GM19099 (cell line): ENCODE measurements around the gene ATP4B.

Experiments used
- POLR2A ChIP-seq: IDR thresholded peaks from 3 replicates; pipeline ENCODE4 v1.6.1; 2011; ENCODE audit warnings: low read depth; ENCODE audit not compliant: insufficient read length; ENCODE audit errors: extremely low read depth

The ATP4B gene

DNA sequence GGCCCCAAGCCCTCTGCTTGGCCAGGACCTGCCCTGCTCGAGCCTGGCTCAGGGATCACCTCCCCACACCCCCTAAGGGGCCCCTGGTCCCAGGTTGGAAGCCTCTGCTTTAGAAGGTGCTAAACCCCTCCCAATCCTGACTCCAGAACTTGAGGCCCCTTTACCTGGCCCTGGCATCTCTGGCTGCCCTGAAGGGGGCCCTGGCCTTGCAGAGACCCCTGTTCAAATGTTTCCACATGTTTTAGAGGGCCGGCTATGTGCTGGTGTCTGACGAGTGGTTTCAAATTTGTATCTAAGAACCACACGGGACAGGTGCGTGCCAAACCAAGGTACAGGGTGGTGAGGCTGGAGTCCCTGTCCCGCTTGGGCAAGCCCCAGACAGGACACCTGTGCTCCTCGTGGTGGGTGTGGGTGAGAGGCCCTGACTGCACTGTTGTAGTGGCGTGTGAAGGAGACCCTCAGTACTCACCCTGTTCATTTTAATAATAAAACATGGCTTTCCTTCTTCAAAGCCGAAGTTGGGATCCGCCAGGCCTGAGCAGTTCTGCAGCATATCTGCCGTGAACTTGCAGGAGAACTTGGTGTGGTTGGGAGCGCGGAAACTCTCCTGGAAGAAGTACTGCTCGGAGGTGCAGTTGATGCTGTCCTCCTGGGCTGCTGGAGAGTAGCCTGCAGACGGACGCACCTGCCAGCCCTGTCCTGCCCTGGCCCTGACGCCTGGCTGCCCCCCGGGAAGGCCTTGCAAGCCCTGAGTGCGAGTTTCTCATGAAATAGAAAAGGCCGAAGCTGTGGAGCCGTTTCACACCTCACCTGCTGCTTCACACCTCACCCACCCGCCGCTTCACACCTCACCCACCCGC lies 5.4 kb downstream of the ATP4B start:
- no peak for TF ChIP-seq POLR2A

DNA sequence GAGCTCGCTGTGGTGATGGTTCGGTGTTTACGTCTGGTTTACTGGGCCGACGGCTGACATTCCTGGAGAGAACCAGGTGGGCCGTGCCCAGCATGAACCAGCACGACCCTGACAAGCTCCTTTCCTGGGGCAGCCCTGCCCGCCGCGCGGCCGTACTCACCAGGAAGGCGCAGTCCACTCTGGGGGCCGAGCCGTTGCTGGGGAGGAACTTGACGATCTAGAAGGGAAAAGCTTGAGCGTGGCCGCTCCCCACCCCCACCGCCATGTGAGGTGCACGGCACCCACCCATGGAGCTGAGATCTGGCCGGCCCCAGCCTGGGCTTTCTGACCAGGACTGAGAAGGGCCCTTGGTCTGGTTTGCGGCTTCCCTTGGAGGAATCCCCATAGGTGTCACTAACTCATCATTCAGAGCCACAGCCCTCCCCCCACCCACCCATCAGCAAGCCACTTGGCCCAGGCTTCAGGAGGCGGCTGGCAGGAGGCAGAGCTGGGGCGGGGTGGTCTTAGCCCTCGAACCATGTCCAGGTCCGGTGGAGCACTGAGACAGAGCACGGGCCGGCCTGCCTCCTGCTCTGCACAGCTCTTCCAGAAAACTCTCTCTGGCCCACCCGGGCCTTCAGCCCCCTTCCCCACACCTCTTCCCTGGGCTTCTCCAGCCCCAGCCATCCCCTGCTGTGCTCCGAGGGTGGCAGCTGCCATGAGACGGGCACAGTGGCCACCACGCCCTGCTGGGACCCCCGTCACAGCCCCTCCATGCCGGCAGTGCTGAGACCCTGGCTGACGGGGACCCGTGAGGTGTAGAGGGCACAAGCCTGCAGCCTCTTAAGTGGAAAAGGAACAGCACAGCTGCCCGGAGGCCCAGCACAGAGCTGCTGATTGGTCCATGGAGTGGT lies 6.2 kb downstream of the ATP4B start:
- no peak for TF ChIP-seq POLR2A

DNA sequence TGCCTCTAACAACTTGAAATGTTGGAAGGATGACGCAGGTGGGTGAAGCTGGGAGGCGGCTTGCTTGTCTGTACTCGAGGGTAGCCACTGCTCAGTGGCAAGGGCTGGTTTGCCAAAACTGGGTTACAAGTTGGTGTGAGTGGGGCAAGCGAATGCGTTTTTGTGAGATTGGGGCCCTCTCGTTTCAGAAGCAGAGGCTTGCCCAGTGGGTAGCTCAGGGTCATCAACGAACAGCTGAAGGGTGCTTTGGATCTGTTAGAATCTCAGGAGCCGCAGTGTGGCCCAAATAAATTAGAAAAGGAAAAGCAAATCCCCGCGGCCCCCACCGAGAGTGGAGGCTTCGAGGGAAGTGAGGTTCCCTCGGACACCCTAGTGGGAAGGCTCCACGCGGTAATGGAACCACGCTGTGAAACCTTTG lies 7.3 kb downstream of the ATP4B start:
- TF ChIP-seq POLR2A = no peak

DNA sequence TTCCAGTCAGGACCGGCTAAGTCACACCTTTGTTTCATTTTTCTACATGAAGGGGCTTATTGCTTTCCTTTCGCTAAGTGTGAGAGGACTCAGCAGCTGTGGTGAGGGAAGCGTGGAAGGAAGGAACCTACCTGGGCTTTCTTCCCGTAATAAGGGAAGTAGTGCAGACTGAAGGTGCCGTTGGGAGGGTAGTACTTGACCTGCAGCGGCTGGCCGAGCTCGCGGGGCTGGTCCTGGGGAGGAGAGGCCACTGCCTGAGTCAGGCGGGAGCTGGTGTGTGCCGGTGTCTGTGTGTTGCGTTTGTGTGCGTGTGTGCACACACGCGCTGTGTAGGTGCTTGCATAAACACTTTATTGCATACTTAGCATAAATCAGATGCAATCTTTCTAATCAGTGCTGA lies 7.7 kb downstream of the ATP4B start:
- TF ChIP-seq POLR2A = no peak

DNA sequence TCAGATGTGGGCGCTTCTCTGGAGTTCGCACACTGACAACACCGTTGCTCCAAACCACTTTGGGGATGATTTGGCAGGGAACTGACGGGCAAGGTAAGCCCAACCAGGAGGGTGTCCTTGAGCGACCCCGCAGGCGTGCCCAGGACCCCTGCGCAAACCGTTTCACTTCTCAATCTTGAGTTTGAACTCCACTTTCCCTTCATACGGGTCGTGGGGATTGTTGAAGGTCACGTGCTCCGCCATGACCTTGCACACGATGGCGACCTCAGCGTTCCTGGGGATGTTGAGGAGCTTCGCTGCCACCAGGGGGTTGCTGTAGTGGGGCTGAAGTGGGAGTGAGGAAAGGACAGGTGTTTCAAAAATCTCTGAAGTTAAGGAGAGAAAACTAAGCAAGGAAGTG lies 8.8 kb downstream of the ATP4B start:
- no peak for TF ChIP-seq POLR2A

DNA sequence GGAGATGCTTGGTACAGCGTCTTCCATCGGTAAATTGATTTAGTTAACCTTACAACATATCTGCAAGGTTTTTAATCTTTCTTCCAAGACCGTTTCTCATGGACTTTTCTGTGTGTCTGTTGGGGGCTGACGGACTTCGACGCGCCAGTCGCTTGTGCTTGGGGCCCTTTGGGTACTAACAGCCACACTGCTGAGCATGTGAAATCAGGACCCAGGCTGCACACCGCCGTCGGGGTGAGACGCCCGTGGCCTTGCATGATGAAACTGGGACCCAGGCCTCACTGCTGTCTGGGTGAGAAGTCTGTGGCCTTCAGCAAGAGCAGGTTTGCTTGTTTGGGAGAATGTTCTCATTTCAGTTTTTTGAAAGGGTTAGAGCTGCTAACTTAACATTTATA lies 9.8 kb downstream of the ATP4B start:
- no peak for TF ChIP-seq POLR2A

DNA sequence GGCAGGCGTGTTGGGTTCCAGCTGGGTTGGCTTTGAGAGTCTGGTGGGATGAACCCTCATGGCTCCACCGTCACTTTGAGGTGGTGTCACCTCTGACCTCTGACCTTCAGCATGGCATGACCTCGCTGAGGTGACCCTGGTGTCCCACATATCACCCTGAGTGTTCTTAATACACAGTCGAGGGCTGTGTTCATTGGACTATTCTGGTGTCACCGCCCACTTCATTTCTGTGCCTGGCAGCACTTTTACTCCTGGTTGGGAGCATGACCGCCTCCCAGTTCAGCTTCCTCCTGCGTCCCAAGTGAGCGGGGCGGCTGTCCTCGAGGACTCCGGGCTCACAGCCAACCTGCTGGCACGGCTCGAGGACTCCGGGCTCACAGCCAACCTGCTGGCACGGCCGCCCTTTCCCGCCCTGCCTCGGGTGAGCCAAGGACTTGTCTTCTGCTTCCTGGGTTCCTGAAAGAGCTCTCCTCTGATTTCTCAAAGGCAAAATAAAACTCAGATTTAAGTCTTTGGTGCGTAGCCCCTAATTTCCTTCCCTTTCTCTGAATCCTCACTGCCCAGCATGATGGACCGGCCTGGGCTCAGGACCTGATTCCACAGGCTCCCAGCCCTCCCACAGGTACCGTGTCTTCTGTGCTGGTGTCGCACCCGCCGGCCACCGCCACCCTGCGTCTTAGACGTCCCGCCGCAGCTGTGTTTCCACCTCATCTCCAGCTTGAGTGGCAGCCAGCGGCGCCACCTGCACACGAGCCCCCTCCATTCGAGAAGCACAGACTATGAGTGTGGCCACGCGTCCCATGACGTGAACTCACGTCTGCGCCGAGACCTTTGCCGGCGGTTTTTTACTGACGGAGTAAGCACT lies 10.4 kb downstream of the ATP4B start:
- no peak for TF ChIP-seq POLR2A

DNA sequence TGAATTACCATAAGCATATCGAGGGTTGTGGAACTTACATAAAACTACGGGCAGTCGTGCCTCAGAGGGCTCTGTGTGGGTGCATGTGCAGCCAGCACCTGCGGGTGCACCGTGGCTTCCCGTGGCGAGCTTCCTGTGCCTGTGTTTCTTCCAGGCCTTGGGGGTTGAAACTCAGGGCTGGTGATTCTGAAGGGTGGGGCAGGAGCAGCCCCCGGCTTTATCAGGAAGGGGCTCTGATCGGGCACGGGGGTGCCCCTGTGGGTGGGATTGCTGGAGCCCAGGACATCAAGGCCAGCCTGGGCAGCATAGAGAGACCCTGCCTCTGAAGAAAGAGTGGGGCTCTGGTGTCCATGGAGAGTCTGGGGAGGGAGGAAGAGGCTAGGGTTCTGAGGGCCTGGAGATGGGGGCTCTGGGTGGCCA lies 11.1 kb downstream of the ATP4B start:
- no peak for TF ChIP-seq POLR2A

DNA sequence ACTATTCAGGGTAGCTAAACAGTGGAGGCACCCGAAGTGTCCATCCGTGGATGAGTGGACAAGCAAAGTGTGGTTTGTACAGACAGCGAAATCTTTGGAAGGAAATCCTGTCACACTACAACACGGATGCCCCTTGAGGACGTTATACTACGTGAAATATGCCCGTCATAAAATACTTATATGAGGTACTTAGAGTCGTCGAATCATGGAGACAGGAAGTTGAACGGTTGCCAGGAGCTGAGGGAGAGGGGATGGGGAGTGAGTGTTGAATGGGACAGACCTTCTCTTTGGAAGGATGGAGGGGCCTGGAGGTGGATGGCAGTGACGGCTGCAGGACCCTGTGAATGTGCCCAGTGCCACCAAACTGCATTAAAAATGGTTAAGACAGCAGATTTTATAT lies 11.6 kb downstream of the ATP4B start:
- TF ChIP-seq POLR2A = no peak

DNA sequence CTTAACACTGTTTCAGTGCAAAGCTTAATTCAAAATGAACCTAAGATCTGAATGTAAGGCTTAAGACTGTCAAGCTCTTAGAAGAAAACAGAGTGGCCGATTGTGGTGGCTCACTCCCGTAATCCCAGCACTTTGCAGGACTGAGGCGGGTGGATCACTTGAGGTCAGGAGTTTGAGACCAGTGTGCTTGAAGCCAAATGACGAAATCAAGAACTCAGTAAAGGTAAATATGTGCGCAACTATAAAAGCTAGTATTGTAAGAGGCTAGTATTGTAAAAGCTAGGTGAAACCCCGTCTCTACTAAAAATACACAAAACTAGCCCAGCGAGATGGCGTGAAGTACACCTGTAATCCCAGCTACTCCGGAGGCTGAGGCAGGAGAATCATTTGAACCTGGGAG lies 12.7 kb downstream of the ATP4B start:
- no peak for TF ChIP-seq POLR2A

DNA sequence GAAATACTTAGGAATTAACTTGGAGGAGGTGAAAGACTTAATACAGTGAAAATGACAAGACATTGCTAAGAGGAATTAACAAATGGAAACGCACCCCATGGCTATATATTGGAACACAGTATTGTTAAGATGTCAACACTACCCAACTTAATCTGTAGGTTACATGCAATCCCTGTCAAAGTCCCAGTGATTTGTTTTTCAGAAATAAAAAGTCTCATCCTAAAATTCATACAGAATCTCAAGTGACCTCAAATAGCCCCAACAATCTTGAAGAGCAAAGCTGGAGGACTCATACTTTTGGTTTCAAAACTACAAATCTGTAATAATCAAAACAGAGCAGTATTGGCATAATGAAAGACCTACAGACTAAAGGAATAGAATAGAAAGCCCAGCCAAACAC lies 13.2 kb downstream of the ATP4B start:
- no peak for TF ChIP-seq POLR2A

DNA sequence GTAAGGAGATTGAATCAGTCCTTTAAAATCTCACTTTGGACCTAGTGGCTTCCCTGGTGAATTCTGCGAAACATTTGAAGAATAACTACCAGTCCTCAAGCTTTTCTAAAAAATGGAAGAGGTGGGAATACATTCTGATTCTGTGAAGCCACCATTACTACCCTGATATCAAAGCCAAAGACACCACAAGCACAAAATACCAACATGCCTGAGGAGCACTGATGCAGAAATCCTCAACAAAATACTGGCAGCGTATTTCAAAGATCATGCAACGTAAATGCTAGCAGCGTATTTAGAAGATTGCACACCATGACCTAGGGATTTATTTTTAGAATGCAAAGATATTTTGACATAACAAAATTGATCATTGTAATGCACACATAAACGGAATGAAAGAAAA lies 14.4 kb downstream of the ATP4B start:
- no peak for TF ChIP-seq POLR2A

DNA sequence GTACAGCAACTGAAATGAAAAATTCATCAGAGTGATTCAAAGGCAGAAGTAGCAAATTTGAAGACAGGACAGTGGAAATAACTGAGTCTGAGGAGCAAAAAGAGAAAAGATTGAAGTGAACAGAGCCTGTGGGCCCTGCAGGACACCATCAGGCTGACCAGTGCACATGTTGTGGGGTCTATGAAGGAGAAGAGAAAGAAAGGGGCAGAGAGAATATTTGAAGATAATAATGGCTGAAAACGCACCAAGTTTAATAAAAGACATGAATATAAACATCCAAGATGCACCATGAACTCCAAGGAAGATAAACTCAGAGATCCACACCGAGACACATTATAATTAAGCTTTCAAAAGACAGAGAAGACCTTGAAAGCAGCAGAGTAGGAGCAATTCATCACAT lies 15.4 kb downstream of the ATP4B start:
- no peak for TF ChIP-seq POLR2A

DNA sequence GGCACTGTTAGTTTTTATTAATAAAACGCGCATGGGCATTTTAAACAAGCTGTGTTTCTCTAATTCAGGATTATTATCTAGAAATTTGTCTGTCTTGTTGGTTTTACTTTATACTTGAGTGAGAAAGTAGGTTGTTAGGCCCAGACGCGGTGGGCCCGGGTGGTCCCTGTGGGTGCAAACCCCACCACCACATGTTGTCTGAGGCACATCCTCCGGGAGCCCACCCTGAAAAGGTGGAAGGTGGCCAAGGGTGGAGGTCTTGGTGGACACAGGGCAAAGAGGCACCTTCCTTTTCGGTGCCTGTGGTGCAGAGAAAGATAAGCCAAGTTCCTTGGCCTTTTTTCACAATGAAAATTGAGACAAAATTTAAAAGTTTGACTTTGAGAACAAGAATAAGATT lies 16.6 kb downstream of the ATP4B start:
- TF ChIP-seq POLR2A = no peak
